RWPE2 (cell line): ENCODE results near the gene TECTA.

Experiments
- ATAC-seq: fragments of 200-7000 bp; cut with Tn5 transposase; 3 replicates; pipeline ENCODE4 v1.9.1; 2021; ENCODE audit warnings: low read depth
- DNase-seq: peaks from one replicate; pipeline ENCODE4 v3.0.0-alpha.2; 2020; ENCODE audit warnings: low spot score
- H3K27ac ChIP-seq: fragments of 450-650 bp; 2 replicates; pipeline ENCODE4 v1.5.1; 2017; ENCODE audit warnings: mild to moderate bottlenecking; ENCODE audit not compliant: poor library complexity, severe bottlenecking
- H3K27me3 ChIP-seq: fragments of 250-450 bp; sonication (Bioruptor Pico); 2 replicates; pipeline ENCODE4 v1.5.1; 2021; ENCODE audit warnings: mild to moderate bottlenecking, moderate library complexity; ENCODE audit not compliant: insufficient read depth, poor library complexity, severe bottlenecking
- H3K36me3 ChIP-seq: fragments of 250-450 bp; sonication (Bioruptor Pico); 2 replicates; pipeline ENCODE4 v1.5.1; 2020; ENCODE audit warnings: low read depth, mild to moderate bottlenecking, moderate library complexity
- H3K4me1 ChIP-seq: fragments of 250-450 bp; sonication (Bioruptor Pico); 2 replicates; pipeline ENCODE4 v1.5.1; 2021; ENCODE audit warnings: mild to moderate bottlenecking, moderate library complexity; ENCODE audit not compliant: insufficient read depth, poor library complexity, severe bottlenecking
- H3K4me3 ChIP-seq: fragments of 250-450 bp; sonication (Bioruptor Pico); 2 replicates; pipeline ENCODE4 v1.5.1; 2021; ENCODE audit warnings: mild to moderate bottlenecking, moderate library complexity; ENCODE audit not compliant: severe bottlenecking
- H3K9me3 ChIP-seq: fragments of 250-450 bp; sonication (Bioruptor Pico); 2 replicates; pipeline ENCODE4 v1.5.1; 2021; ENCODE audit warnings: mild to moderate bottlenecking, moderate library complexity; ENCODE audit not compliant: severe bottlenecking
- TF ChIP-seq, protein P1 (sequence below): fragments of 450-650 bp; IDR thresholded peaks from one replicate; pipeline ENCODE4 v1.5.1; 2017; ENCODE audit warnings: mild to moderate bottlenecking, moderate library complexity; ENCODE audit not compliant: poor library complexity, severe bottlenecking

Gene TECTA

DNA sequence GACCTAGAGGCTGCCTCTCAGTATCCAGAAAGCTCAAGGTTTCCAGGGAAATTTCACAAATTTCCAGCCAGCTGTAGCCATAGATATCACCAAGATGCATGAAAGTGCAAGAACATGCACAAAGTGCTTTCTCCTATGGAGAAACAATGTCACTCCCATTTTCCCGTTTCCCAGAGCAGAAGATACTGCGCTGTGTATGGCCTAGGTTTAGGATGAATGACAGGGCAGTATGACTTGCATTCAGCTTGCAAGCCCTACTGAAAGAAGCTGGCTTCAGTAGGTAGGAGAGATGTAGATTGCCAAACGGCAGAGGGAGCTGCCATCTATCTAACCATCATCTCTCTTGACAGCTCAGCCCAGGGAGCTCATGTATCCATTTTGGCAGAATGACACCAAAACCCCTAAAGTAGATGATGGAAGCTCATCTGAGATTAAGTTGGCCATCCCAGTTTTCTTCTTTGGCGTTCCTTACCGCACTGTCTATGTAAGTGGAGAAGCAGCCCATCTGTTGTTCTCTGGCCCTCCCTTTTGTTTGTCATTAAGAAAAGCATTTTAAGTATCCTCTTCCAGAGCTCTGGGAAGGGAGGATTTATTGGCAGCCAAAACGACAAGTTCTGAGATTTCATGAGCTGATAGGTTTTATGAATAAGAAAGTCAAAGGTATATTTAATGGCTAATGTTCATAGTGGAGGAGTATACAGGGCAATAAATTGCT is 4.6 kb downstream of the TECTA start:
- no peak overlapping the region for H3K4me3 ChIP-seq
- peaks cover 14% of the 10 kb centered on the region for H3K27me3 ChIP-seq
- no peak overlapping the region for H3K27ac ChIP-seq
- TF ChIP-seq, protein P1, sequence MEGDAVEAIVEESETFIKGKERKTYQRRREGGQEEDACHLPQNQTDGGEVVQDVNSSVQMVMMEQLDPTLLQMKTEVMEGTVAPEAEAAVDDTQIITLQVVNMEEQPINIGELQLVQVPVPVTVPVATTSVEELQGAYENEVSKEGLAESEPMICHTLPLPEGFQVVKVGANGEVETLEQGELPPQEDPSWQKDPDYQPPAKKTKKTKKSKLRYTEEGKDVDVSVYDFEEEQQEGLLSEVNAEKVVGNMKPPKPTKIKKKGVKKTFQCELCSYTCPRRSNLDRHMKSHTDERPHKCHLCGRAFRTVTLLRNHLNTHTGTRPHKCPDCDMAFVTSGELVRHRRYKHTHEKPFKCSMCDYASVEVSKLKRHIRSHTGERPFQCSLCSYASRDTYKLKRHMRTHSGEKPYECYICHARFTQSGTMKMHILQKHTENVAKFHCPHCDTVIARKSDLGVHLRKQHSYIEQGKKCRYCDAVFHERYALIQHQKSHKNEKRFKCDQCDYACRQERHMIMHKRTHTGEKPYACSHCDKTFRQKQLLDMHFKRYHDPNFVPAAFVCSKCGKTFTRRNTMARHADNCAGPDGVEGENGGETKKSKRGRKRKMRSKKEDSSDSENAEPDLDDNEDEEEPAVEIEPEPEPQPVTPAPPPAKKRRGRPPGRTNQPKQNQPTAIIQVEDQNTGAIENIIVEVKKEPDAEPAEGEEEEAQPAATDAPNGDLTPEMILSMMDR = no peak
- ATAC-seq = no peak
- no peak for DNase-seq
- H3K36me3 ChIP-seq = no peaks in the 10 kb centered on the region
- no peaks in the 10 kb centered on the region for H3K9me3 ChIP-seq
- H3K4me1 ChIP-seq = no peaks in the 10 kb centered on the region

DNA sequence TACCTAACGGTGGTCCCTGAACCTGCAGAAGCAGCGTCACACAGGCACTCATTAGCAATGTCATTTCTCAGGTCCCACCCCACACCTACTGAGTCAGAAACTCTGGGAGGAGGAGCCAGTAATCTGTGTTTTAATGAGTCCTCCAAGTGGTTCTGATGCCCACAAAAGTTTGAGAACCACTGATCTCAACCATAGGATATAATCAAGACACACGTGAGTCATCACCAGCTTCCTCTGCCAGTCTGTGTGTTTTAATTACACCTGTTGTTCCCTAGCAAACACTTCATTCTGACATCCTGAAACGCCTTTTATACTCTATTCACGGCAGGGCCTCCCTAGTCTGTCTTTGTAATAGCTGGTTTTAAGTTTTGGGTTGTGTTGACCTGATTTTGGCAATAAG is 5.8 kb downstream of the TECTA start:
- H3K36me3 ChIP-seq = no peaks in the 10 kb centered on the region
- no peak for DNase-seq

DNA sequence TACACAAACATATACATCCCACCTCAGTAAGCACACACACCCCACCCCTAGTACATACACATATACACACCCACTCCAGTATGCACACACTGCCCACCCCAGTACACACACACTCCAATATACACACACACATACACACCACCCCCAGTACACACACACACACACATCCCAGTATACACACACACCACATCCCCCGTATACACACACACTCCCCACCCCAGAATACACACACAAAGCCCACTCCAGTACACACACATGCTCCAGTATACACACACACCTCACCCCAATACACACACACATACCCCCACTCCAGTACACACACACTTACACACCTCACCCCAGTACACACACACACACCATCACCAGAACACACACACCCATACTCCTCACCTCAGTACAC is 7.4 kb downstream of the TECTA start:
- Histone ChIP-seq H3K4me3 (no peak overlapping the region), H3K9me3 (no peaks in the 10 kb centered on the region), H3K36me3 (no peaks in the 10 kb centered on the region), H3K27ac (no peak overlapping the region), H3K4me1 (no peaks in the 10 kb centered on the region), H3K27me3 (peaks cover 4% of the 10 kb centered on the region)
- ATAC-seq (no peak), DNase-seq (no peak)
- TF ChIP-seq, protein P1 = no peak

More for the DNA sequence above, 5.8 kb downstream of the TECTA start:
- Histone ChIP-seq H3K27ac (no peak overlapping the region), H3K9me3 (no peaks in the 10 kb centered on the region), H3K4me3 (no peak overlapping the region), H3K27me3 (peaks cover 7% of the 10 kb centered on the region), H3K4me1 (no peaks in the 10 kb centered on the region)
- TF ChIP-seq, protein P1 = no peak
- no peak for ATAC-seq

DNA sequence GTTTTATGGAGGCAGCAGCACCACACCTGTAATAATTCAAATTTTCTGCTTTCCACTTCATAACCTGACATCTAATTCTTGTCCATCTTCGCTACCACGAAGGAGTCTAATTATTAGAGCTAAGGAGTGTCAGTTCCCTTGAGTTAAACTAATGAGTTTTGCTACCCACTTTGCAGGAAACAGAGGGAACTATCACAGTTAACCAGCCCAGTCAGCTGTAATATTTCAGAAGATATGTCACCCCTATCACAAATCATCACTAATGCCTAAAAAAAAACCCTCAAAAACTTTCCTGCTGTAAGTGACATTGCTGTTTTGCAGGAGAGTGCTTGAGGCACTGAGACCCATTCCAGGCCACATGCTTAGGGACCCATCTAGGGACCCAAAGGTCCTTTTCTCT is 8.4 kb downstream of the TECTA start:
- no peak overlapping the region for H3K4me3 ChIP-seq
- TF ChIP-seq, protein P1 = no peak
- H3K9me3 ChIP-seq = no peaks in the 10 kb centered on the region
- no peak for ATAC-seq
- no peak for DNase-seq
- no peaks in the 10 kb centered on the region for H3K4me1 ChIP-seq
- H3K36me3 ChIP-seq = no peaks in the 10 kb centered on the region
- H3K27me3 ChIP-seq = peaks cover 4% of the 10 kb centered on the region
- H3K27ac ChIP-seq = no peak overlapping the region

DNA sequence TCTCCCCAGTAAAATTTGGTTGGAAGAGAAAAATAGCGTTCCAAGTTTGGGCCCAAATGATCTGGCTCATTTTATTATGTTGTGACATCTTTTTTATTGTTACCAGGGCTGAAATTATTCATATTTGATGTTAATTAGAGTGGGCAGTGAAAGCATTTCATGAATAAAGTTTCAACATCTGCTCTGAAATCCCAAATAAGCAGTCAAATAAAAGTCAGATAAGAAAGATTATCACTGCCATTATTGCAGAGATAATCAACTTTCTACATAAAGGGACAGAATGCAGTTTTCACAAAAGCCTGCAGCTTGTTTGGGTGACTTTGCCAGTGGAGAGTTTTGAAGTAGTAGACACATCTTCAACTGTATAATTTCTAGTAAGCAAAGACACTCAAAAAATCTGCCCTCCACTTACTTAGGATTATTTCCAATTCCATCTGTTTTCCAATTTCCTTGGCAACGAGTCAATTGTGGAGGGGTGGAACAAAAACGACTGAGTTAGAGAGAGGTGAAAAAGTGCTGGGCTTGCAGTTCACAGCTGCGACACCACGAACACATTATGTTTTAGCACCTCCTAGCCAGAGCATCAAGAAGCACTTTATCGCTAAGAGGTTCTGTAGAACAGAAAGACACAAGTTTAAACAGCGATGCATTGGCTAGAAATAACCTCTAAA is 9.0 kb downstream of the TECTA start:
- TF ChIP-seq, protein P1 = no peak

More for the DNA sequence above, 9.0 kb downstream of the TECTA start:
- Histone ChIP-seq H3K27me3 (peaks cover 4% of the 10 kb centered on the region), H3K9me3 (no peaks in the 10 kb centered on the region), H3K4me3 (no peak overlapping the region), H3K36me3 (no peaks in the 10 kb centered on the region), H3K27ac (no peak overlapping the region), H3K4me1 (no peaks in the 10 kb centered on the region)
- DNase-seq (no peak), ATAC-seq (no peak)
